Measurements from ENCODE around the gene SORCS2.

DNA sequence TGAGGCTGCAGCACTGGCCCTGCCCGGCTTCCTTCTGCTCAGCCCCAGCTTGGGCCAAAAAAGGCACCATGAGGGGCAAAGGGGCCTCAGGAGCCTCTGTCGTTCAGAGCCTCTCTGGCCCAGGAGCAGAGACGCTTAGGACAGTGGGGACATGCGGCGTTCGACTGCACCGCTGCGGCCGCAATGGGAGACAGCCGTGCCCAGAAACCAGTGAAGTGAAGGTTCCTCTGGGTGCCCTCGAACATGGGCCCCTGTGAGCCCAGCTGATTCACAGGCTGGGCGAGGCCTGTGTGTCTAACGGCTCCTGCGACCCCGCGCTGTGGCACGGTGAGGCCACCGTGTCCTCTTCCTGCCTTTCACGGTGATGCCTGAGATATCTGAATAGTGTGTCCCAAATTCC lies 512.3 kb downstream of the SORCS2 start:
- TF ChIP-seq, protein P1, sequence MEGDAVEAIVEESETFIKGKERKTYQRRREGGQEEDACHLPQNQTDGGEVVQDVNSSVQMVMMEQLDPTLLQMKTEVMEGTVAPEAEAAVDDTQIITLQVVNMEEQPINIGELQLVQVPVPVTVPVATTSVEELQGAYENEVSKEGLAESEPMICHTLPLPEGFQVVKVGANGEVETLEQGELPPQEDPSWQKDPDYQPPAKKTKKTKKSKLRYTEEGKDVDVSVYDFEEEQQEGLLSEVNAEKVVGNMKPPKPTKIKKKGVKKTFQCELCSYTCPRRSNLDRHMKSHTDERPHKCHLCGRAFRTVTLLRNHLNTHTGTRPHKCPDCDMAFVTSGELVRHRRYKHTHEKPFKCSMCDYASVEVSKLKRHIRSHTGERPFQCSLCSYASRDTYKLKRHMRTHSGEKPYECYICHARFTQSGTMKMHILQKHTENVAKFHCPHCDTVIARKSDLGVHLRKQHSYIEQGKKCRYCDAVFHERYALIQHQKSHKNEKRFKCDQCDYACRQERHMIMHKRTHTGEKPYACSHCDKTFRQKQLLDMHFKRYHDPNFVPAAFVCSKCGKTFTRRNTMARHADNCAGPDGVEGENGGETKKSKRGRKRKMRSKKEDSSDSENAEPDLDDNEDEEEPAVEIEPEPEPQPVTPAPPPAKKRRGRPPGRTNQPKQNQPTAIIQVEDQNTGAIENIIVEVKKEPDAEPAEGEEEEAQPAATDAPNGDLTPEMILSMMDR (IDR thresholded peaks at IDR 0.05; ENCODE audit: poor library complexity, severe bottlenecking), result no peak
- no peak for TF ChIP-seq RAD21 (conservative IDR thresholded peaks at IDR 0.05)
- no peak for TF ChIP-seq SMC3 (conservative IDR thresholded peaks at IDR 0.05; ENCODE audit: poor library complexity)
- no peak for TF ChIP-seq EZH2 (IDR thresholded peaks at IDR 0.05; ENCODE audit: borderline replicate concordance, insufficient read depth, low read length, poor library complexity, severe bottlenecking)
- TF ChIP-seq EP300 (conservative IDR thresholded peaks at IDR 0.05; ENCODE audit: poor library complexity, severe bottlenecking), result no peak
- TF ChIP-seq, protein P2, sequence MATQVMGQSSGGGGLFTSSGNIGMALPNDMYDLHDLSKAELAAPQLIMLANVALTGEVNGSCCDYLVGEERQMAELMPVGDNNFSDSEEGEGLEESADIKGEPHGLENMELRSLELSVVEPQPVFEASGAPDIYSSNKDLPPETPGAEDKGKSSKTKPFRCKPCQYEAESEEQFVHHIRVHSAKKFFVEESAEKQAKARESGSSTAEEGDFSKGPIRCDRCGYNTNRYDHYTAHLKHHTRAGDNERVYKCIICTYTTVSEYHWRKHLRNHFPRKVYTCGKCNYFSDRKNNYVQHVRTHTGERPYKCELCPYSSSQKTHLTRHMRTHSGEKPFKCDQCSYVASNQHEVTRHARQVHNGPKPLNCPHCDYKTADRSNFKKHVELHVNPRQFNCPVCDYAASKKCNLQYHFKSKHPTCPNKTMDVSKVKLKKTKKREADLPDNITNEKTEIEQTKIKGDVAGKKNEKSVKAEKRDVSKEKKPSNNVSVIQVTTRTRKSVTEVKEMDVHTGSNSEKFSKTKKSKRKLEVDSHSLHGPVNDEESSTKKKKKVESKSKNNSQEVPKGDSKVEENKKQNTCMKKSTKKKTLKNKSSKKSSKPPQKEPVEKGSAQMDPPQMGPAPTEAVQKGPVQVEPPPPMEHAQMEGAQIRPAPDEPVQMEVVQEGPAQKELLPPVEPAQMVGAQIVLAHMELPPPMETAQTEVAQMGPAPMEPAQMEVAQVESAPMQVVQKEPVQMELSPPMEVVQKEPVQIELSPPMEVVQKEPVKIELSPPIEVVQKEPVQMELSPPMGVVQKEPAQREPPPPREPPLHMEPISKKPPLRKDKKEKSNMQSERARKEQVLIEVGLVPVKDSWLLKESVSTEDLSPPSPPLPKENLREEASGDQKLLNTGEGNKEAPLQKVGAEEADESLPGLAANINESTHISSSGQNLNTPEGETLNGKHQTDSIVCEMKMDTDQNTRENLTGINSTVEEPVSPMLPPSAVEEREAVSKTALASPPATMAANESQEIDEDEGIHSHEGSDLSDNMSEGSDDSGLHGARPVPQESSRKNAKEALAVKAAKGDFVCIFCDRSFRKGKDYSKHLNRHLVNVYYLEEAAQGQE (IDR thresholded peaks at IDR 0.05; ENCODE audit: borderline replicate concordance), result no peak
- no peak for TF ChIP-seq POLR2AphosphoS5 (IDR thresholded peaks at IDR 0.05)
- TF ChIP-seq MXI1 (conservative IDR thresholded peaks at IDR 0.05; ENCODE audit: poor library complexity, severe bottlenecking), result no peak

Measured in neural cell (in vitro differentiated cells).